ENCODE data around the gene DLX1. TPM values are rescaled to one million over a fixed set of nuclear protein-coding genes. Genes with fewer than 3 reads are reported as not detected.

The DLX1 gene
- total RNA-seq, 1 experiment from 2014 or later = 3.5 TPM

- H3K27me3 ChIP-seq (ENCODE audit: control insufficient read depth, insufficient read depth, low read length) = no peaks in the 10 kb centered on the region
- BruUV-seq (replicated peaks) = no TSS peak
- no peak for ATAC-seq
- intact Hi-C loops (cut with micrococcal nuclease; ENCODE audit: unreplicated experiment) (no loop called here), in situ Hi-C loops (cut with HindIII; ENCODE audit: low pct_unique_long_range_greater_than_20kb, low sequenced_read_pairs) (no loop called here)
- no peaks in the 10 kb centered on the region for H3K4me1 ChIP-seq (ENCODE audit: control insufficient read depth, insufficient read depth, low read length)
- no peaks in the 10 kb centered on the region for H3K36me3 ChIP-seq (ENCODE audit: control insufficient read depth, insufficient read depth, low read length)
- ChIA-PET CTCF (interaction anchor here (0.5 to 0.7 kb wide), 2 partner anchors 75 to 296 kb away, joined by 5 to 7 read pairs; no protein-coding TSS in a partner anchor), POLR2A (interaction anchor here (0.6 to 0.7 kb wide), 2 partner anchors 29 to 191 kb away, joined by 8 to 13 read pairs; no protein-coding TSS in a partner anchor)
- TF ChIP-seq, protein P1, sequence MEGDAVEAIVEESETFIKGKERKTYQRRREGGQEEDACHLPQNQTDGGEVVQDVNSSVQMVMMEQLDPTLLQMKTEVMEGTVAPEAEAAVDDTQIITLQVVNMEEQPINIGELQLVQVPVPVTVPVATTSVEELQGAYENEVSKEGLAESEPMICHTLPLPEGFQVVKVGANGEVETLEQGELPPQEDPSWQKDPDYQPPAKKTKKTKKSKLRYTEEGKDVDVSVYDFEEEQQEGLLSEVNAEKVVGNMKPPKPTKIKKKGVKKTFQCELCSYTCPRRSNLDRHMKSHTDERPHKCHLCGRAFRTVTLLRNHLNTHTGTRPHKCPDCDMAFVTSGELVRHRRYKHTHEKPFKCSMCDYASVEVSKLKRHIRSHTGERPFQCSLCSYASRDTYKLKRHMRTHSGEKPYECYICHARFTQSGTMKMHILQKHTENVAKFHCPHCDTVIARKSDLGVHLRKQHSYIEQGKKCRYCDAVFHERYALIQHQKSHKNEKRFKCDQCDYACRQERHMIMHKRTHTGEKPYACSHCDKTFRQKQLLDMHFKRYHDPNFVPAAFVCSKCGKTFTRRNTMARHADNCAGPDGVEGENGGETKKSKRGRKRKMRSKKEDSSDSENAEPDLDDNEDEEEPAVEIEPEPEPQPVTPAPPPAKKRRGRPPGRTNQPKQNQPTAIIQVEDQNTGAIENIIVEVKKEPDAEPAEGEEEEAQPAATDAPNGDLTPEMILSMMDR (IDR thresholded peaks at IDR 0.05) = no peak
- TF ChIP-seq, protein P2, sequence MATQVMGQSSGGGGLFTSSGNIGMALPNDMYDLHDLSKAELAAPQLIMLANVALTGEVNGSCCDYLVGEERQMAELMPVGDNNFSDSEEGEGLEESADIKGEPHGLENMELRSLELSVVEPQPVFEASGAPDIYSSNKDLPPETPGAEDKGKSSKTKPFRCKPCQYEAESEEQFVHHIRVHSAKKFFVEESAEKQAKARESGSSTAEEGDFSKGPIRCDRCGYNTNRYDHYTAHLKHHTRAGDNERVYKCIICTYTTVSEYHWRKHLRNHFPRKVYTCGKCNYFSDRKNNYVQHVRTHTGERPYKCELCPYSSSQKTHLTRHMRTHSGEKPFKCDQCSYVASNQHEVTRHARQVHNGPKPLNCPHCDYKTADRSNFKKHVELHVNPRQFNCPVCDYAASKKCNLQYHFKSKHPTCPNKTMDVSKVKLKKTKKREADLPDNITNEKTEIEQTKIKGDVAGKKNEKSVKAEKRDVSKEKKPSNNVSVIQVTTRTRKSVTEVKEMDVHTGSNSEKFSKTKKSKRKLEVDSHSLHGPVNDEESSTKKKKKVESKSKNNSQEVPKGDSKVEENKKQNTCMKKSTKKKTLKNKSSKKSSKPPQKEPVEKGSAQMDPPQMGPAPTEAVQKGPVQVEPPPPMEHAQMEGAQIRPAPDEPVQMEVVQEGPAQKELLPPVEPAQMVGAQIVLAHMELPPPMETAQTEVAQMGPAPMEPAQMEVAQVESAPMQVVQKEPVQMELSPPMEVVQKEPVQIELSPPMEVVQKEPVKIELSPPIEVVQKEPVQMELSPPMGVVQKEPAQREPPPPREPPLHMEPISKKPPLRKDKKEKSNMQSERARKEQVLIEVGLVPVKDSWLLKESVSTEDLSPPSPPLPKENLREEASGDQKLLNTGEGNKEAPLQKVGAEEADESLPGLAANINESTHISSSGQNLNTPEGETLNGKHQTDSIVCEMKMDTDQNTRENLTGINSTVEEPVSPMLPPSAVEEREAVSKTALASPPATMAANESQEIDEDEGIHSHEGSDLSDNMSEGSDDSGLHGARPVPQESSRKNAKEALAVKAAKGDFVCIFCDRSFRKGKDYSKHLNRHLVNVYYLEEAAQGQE (IDR thresholded peaks at IDR 0.05; ENCODE audit: insufficient read depth in 1 of 2, low read depth in 2 of 2, low read length in 1 of 2) = no peak
- TF ChIP-seq POLR2AphosphoS5 (IDR thresholded peaks at IDR 0.05; ENCODE audit: low read depth, low read length) (no peak), SIN3A (IDR thresholded peaks at IDR 0.05; ENCODE audit: borderline replicate concordance, insufficient read depth, low read depth, low read length) (no peak), TCF7L2 (IDR thresholded peaks at IDR 0.05; ENCODE audit: low read depth, low read length) (no peak)
- H3K27ac ChIP-seq (ENCODE audit: low read length) = no peak overlapping the region
- no peak overlapping the region for H3K4me3 ChIP-seq (ENCODE audit: low read depth in 2 of 2, low read length in 2 of 2)
- no peak for DNase-seq (ENCODE audit: low read depth, low spot score)
- no peaks in the 10 kb centered on the region for H3K9me3 ChIP-seq (ENCODE audit: control insufficient read depth, insufficient read depth, low read depth, low read length)
Observed at GRCh38 chr2:172128484-172128883, 43.2 kb downstream of the DLX1 start.

GRCh38 chr2:172129404-172129803, 44.1 kb downstream of the DLX1 start:
- DNase-seq (ENCODE audit: low read depth, low spot score) = no peak

More at GRCh38 chr2:172129404-172129803, 44.1 kb downstream of the DLX1 start:
- no peak for TF ChIP-seq SIN3A (IDR thresholded peaks at IDR 0.05; ENCODE audit: borderline replicate concordance, insufficient read depth, low read depth, low read length)
- TF ChIP-seq TCF7L2 (IDR thresholded peaks at IDR 0.05; ENCODE audit: low read depth, low read length) = no peak
- TF ChIP-seq POLR2AphosphoS5 (IDR thresholded peaks at IDR 0.05; ENCODE audit: low read depth, low read length) = no peak
- TF ChIP-seq, protein P1 (IDR thresholded peaks at IDR 0.05) = no peak
- TF ChIP-seq, protein P2 (IDR thresholded peaks at IDR 0.05; ENCODE audit: insufficient read depth in 1 of 2, low read depth in 2 of 2, low read length in 1 of 2) = no peak
- BruUV-seq (replicated peaks) = no TSS peak
- Histone ChIP-seq H3K4me1 (ENCODE audit: control insufficient read depth, insufficient read depth, low read length) (no peaks in the 10 kb centered on the region), H3K27ac (ENCODE audit: low read length) (no peak overlapping the region), H3K36me3 (ENCODE audit: control insufficient read depth, insufficient read depth, low read length) (no peaks in the 10 kb centered on the region), H3K9me3 (ENCODE audit: control insufficient read depth, insufficient read depth, low read depth, low read length) (no peaks in the 10 kb centered on the region), H3K4me3 (ENCODE audit: low read depth in 2 of 2, low read length in 2 of 2) (no peak overlapping the region), H3K27me3 (ENCODE audit: control insufficient read depth, insufficient read depth, low read length) (no peaks in the 10 kb centered on the region)
- ATAC-seq = no peak
- in situ Hi-C loops (cut with HindIII; ENCODE audit: low pct_unique_long_range_greater_than_20kb, low sequenced_read_pairs) (no loop called here), intact Hi-C loops (cut with micrococcal nuclease; ENCODE audit: unreplicated experiment) (no loop called here)
- POLR2A ChIA-PET = interaction anchor here (0.6 kb wide), 1 partner anchor 11 kb away, joined by 6 read pairs; no protein-coding TSS in a partner anchor
- CTCF ChIA-PET = interaction anchor here (0.6 kb wide), 1 partner anchor 426 kb away, joined by 7 read pairs; no protein-coding TSS in a partner anchor

All from Panc1 (cell line).